ENCODE results near the gene ITIH4.

DNA sequence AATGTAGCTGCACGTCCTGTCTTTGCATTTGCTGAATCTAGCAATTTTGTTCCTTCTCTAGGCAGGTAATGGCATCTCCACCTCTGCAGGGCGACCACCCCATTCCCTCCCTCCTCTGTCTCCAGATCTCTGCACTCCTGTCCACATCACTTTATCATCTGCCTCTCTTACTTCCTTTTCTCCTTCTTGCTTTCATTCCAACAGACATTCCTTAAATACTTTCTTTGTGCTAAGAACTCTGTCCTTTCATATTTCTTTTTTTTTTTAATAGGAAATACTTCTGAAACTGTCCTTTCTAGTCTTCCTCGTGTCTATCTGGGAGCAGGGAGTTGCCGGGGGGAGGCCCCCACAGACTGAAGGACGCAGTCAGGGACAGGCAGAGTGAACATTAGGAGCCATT, 28.6 kb downstream of the ITIH4 start:
- TF ChIP-seq CTCF (conservative IDR thresholded peaks at IDR 0.05; ENCODE audit: low read depth, low read length) (no peak), EZH2 (IDR thresholded peaks at IDR 0.05; ENCODE audit: low read length, unreplicated experiment) (no peak)

All from PC-3 (cell line).